GM19025 (cell line): ENCODE results near the gene PTPRC.

Experiments used
- ATAC-seq: cut with Tn5 transposase; IDR thresholded peaks from one replicate; pipeline ENCODE4 v1.9.1; 2021; ENCODE audit warnings: mild to moderate bottlenecking, low read depth, moderate library complexity; ENCODE audit not compliant: unreplicated experiment

PTPRC gene

DNA sequence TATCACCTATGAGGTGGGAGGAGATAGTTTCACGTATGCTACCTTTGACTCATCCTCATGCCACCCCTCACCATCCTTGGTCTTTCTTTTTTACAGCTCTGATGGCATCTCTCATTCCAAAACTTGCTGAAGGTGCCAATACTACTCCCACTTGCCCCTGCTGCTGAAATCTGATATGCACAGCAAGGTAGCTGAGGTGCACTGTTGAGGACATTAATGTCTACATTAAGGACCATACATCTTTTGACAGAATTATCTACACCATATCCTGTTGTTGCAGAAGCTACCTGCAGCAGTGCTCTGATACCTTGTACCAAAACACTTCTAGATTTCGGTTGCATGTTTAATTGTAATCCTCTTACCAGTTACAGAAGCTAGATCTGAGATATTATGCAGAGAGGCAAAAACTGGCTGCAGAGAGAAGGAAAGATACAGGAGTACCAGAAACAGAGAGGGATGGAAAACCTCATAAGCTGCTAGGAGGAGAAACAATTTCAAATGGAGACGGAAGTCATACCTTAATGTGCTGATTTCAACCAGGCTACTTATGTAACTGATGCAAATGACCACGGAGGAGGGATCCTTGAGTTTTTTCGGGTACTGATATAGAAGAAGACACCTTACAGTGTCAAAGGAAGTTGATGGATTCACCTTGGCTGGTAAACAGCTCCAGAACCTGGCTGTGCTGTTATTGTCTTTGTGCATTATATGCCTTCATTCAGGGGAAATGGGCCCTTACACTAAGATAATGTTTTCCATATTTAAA lies 19.3 kb upstream of the PTPRC start:
- ATAC-seq = no peak

- ATAC-seq = no peak
These were observed 18.6 kb upstream of the PTPRC start for GRCh38 chr1:198620218-198620617.

- peak; percentile 71 for ATAC-seq
These were observed 17.7 kb upstream of the PTPRC start for GRCh38 chr1:198620951-198621824.

DNA sequence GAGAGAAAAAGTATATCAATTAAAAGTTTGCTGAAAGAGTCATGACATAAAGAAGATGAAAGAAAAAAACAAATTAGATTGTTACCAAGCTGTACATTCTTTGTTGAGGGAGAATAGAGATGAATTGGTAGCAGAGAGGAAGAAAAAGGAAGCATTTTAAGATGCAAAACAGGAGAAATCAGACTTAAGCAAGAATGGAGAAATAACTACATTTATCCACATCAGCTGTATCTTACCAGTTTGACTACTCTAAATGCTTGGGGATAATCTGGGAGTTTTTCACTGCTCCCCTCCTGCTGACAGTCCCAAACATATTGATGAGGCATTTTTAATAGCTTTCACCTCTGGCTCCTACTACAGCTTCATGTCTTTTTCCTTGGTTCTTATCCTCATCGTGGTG lies 16.8 kb upstream of the PTPRC start:
- ATAC-seq = no peak

- no peak for ATAC-seq
These were observed 14.8 kb upstream of the PTPRC start for GRCh38 chr1:198623752-198624647.

- ATAC-seq = no peak
These were observed 14.2 kb upstream of the PTPRC start for GRCh38 chr1:198624648-198624980.

GRCh38 chr1:198627436-198628066 lies 11.3 kb upstream of the PTPRC start:
- ATAC-seq = no peak

DNA sequence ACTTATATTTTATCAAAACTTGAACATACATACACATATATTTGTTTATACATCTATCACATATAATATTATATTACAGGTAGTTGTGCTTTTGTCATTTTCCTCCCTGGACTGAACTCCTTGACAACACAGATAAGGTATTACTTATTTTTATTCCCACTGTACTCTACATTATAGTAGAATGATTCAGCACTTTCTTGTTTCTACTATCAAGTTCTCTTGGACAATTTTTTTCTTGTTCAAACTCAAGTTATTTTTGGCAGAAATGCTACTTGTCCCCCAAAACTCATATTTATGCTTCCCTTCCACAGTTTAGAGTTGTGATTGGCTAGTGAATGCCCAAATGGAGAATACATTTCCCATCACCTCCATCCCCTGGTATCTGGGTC lies 10.8 kb upstream of the PTPRC start:
- ATAC-seq = no peak

- no peak for ATAC-seq
These were observed 9.2 kb upstream of the PTPRC start for GRCh38 chr1:198629610-198630009.

- no peak for ATAC-seq
These were observed 8.0 kb upstream of the PTPRC start for GRCh38 chr1:198630863-198631262.

DNA sequence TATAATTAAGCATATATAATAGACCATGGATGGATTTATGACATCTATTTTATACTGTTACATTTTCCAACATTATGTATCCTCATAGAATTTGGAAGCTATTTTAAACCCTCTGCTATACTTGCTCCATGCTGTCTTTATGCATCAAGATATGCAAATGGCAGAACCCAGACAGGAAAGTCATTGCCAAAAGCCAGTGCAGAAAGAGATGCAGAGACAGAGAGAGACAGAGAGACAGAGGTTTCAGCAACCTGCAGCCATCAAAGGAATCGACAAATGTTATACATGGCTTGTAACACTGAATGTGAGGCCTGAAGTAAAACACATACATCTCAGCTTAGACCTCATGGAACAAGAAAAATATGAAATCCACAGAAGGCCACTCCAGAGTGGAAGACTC lies 7.5 kb upstream of the PTPRC start:
- ATAC-seq = no peak

DNA sequence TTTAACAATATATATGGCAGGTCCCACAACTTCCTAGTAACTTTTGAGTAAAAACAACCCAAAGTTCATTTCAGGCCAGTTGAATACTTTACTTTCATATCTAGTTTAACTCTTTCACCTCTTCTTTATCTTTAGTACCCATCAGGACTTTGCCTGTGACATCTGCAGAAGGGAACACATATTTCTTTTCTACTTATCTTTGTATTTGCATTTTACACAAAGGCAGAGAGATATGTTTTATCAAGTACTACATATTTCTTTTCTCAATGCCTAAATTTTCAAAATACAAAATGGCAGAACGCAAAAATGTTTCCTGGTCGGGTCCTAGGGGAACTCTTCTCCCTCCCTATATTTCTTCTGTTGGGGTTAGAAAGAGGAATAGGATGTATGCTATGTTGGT lies 6.8 kb upstream of the PTPRC start:
- no peak for ATAC-seq

DNA sequence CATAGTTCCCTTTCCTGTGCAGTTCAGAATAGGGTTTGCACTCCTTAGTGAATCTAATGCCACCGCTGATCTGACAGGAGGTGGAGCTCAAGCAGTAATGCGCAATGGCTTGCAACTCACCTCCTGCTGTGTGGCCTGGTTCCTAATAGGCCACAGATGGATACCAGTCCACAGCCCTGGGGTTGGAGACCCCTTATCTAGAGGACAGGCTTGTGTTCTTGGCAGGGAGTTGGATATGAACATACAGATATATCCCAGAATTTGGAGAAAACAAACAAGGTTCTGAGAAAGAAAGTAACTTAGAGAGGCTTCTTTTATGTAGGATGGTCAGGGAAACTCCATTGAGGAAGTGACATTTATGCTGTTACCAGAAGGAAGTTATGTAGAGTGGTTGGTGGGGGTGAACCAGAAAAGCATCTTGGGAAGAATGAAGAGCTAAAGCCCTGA lies 5.1 kb upstream of the PTPRC start:
- no peak for ATAC-seq

DNA sequence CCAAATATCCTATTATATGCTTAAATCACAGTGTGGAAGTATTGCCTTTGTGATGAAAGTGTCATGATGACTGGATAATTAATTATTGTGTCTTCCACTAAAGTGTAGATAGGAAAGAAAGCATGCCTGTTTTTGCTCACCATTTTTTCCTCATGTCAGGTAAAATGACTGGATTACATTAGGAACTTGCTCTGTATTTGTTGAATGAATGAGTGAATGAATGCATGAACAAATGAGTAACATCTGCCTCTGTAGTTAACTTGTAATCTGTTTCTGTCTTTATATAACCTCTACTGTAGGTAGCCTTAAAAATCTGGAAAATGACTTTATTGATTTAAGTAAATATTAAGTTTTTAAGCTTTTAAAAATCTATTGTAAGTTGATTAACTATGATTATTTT lies 2.9 kb upstream of the PTPRC start:
- no peak for ATAC-seq

DNA sequence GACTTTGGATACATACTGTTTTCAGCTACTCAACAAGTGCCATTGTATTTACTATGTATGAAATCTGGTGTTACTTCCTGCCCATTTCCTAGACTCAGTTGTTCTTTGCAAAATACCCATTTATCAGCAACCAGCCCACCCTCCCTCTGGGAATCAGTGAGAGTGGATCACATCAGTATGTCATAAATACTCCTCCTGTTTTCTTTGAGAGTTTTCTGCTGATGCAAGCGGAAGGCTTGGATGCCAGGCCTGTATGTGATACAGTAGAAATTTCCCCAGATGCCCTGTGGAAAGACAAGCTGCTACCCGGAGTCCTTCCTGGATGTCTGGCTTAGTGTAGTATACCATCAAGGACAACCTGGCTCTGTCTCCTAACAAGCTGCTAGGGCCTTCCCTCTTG lies 2.4 kb upstream of the PTPRC start:
- no peak for ATAC-seq

DNA sequence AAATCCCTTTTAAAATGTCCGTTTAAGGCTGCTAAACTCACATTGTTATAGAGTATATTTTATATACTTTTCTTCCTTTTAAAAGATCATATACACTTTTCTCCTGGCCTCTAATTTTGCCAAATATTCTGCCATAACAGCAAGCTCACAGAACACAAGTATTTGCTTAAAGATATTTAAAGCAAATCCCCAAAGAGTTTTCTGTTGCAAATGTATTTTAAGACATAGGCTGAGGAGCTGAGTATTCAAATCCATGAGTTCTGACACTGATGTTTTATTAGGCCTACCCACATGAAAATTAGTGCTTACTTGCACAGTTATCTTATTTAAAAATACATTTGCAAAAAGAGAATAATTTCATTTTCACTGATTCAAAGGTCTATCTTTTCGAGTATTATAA lies 1.7 kb upstream of the PTPRC start:
- ATAC-seq = no peak

GRCh38 chr1:198637916-198638437 lies 863 bp upstream of the PTPRC start:
- ATAC-seq = no peak

DNA sequence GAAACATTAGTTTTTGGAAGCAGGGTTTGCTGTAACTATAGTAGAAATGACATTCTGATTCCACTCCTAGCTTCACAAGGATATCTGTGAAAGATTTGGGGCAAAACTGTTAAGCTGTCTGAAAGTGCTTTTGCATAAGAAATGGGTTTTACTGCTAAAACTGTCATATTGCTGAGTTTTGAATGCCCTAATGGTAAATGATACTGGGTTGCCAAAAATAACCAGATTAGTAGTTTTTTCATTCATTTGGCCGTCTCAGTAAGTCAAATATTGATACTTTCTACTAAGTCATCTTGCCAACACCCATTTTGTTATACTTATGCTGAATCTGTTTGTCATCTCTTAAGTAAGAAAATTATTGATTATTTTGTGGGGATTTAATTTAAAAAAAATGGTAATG lies 399 bp upstream of the PTPRC start:
- no peak for ATAC-seq

DNA sequence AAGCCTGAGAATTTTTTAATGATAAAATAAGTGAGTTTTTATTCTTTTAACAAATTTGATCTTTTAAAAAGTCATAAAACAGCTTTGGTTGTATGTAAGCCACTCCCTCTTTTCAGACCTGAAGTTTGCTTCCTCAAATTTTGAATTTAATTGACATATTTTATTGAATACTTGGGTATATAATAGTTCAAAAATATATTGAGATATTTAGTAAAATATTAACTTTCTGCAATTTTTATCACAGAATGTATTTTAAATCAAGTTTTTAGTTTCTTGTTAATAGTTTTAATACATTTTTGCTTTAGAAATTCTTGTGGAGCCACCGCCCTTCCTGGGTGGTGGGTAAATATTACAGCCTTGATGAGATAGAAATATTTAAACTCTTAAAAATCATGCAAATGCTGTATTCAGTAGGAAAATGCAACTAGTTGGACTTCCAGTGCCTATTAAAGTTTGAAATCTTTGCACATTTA lies 867 bp downstream of the PTPRC start:
- ATAC-seq = no peak

DNA sequence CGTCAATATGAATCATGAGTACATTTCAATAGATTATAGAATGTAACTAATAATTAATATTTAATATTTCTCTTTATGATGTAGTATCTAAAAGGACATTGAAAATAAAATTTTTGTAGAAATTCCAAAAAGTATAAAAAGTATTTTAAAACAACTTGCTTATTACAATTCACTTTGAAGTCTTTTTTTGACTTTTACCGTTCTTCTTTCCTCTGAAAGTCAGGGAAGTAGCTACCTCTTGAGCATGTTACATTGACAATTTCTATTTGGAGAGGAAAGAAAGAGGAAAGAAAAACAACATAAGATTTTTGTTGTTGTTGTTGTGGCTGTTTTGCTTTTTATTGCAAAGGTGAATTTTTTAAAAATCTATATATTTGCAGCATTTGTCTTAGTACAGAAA lies 1.3 kb downstream of the PTPRC start:
- no peak for ATAC-seq
